Lung (tissue), 12 donors: ENCODE measurements around the gene KANK4. TPM values are rescaled to one million over a fixed set of nuclear protein-coding genes. Genes with fewer than 3 reads are reported as not detected.

Experiments used
- ATAC-seq: fragments of 200-7000 bp; cut with Tn5 transposase; one replicate; pipeline ENCODE4 v1.9.1; 2020; ENCODE audit warnings: moderate number of reproducible peaks; ENCODE audit not compliant: insufficient read depth, low FRiP score
- DNase-seq, 3 donors: peaks; one replicate each; pipeline ENCODE4 v3.0.0-alpha.2; 2013 to 2017
- H3K27ac ChIP-seq, 2 donors: one replicate each; pipeline ENCODE4 v1.5.1; 2013; ENCODE audit warnings: mild to moderate bottlenecking in 2 of 2, moderate library complexity in 2 of 2, control low read depth in 1 of 2, inconsistent platforms in 1 of 2, low read depth in 1 of 2, low read length in 1 of 2
- H3K27me3 ChIP-seq, 3 donors: one replicate each; pipeline ENCODE4 v1.5.1; 2013; ENCODE audit warnings: low read length in 2 of 3; ENCODE audit not compliant: control insufficient read depth in 3 of 3, insufficient read depth in 3 of 3
- H3K36me3 ChIP-seq, 4 donors: one replicate each; pipeline ENCODE4 v1.5.1; 2013; ENCODE audit warnings: low read length in 4 of 4, mild to moderate bottlenecking in 1 of 4, moderate library complexity in 1 of 4; ENCODE audit not compliant: control insufficient read depth in 4 of 4, insufficient read depth in 4 of 4
- H3K4me1 ChIP-seq, 5 donors: one replicate each; pipeline ENCODE4 v1.5.1; 2013; ENCODE audit warnings: low read length in 5 of 5, mild to moderate bottlenecking in 2 of 5, moderate library complexity in 1 of 5; ENCODE audit not compliant: control insufficient read depth in 5 of 5, insufficient read depth in 5 of 5
- H3K4me3 ChIP-seq: one replicate; pipeline ENCODE4 v1.5.1; 2013; ENCODE audit warnings: mild to moderate bottlenecking, control low read depth, moderate library complexity
- H3K9ac ChIP-seq, 2 donors: one replicate each; pipeline ENCODE4 v1.5.1; 2013; ENCODE audit warnings: low read length in 2 of 2, control low read depth in 1 of 2; ENCODE audit not compliant: insufficient read depth in 1 of 2
- H3K9me3 ChIP-seq, 4 donors: one replicate each; pipeline ENCODE4 v1.5.1; 2013; ENCODE audit warnings: low read length in 3 of 4, mild to moderate bottlenecking in 1 of 4, moderate library complexity in 1 of 4; ENCODE audit not compliant: control insufficient read depth in 4 of 4, insufficient read depth in 3 of 4
- CTCF ChIP-seq: IDR thresholded peaks from 2 replicates; pipeline ENCODE4 v1.5.1; 2012; ENCODE audit warnings: mild to moderate bottlenecking; ENCODE audit errors: control extremely low read depth, extremely low read depth
- WGBS, 2 donors: extraction: QIAGEN DNeasy Blood & Tissue Kit; methylation state at CpG; one replicate each; pipeline ENCODE4 v1.1.7; 2013; 5-methylcytosine and 5-hydroxymethylcytosine counted together
- polyA plus RNA-seq, 2 donors: library from polyadenylated mRNA; stranded (reverse); fragments of 200-250 nt; gene quantifications; one replicate each; pipeline ENCODE4 v1.2.1, GENCODE V29; 2013
- total RNA-seq, 2 donors: library from RNA; depleted of rRNA in 1 of 2; stranded (reverse); fragments of >200 nt in 1 of 2; gene quantifications; one replicate each; pipeline ENCODE4 v1.2.1, GENCODE V29; 2014 to 2021
- donor health status: control.
- donor health status: control.
- donor health status: Bipolar disorder and iron deficiency.
- donor health status: healthy.
- donor health status: DM: yes; HTN: yes; CAD: no.

The KANK4 gene
- total and polyA plus RNA-seq, 4 donors: 0.10 to 11.4 (median 0.99) TPM

GRCh38 chr1:62361431-62361830 is 42.2 kb upstream of the KANK4 start:
- Histone ChIP-seq H3K4me3 (no peak overlapping the region), H3K9me3 (no peaks in the 10 kb centered on the region), H3K4me1 (no peaks in the 10 kb centered on the region), H3K27ac (no peak overlapping the region), H3K9ac (no peak overlapping the region), H3K36me3 (no peaks in the 10 kb centered on the region), H3K27me3 (no peaks in the 10 kb centered on the region)
- WGBS, 2 donors: 88% methylated on average over 4 of the region's 4 CpGs
- TF ChIP-seq CTCF: no peak
- ATAC-seq (no peak), DNase-seq (peak in 2 of 3 donors; percentile 45 to 55)

- ATAC-seq (no peak), DNase-seq (no peak)
- no peak overlapping the region for H3K27ac ChIP-seq
- H3K9me3 ChIP-seq: no peaks in the 10 kb centered on the region
- H3K36me3 ChIP-seq: no peaks in the 10 kb centered on the region
- no peaks in the 10 kb centered on the region for H3K27me3 ChIP-seq
- no peak overlapping the region for H3K4me3 ChIP-seq
- no peak for TF ChIP-seq CTCF
- H3K9ac ChIP-seq: no peak overlapping the region
- WGBS, 2 donors: 83 to 86% methylated on average over 11 of the region's 11 CpGs
- no peaks in the 10 kb centered on the region for H3K4me1 ChIP-seq
Observed at GRCh38 chr1:62358665-62359373, 39.6 kb upstream of the KANK4 start.

- no peak for TF ChIP-seq CTCF
- Histone ChIP-seq H3K9ac (no peak overlapping the region), H3K27me3 (no peaks in the 10 kb centered on the region), H3K9me3 (no peaks in the 10 kb centered on the region), H3K4me3 (no peak overlapping the region), H3K4me1 (no peaks in the 10 kb centered on the region), H3K27ac (no peak overlapping the region), H3K36me3 (no peaks in the 10 kb centered on the region)
- ATAC-seq: no peak
- WGBS, 2 donors: 94% methylated on average over 6 of the region's 6 CpGs
- DNase-seq: no peak
Observed at GRCh38 chr1:62357916-62358315, 38.7 kb upstream of the KANK4 start.
